ENCODE results near the gene SYTL4.

Gene SYTL4

DNA sequence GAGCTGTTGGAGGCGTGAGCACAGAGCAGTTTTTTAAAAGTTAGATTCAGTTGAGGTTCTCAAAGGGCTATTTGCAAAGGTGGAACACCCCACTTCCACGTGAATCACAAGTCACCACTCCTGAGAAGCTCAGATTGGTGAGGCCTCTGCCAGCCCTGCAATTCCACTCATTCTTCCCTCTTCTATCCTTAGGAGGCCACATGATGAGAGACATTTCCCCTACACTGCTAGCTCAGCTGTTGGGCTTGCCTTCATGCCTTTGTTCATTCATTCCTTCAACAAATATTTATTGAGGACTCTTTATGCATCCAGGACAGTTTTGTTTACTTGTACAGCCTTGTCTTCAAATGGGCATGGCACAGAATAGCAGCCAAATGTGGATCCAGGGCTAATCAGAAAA, 84.2 kb downstream of the SYTL4 start:
- TF ChIP-seq ZNF214 (tag by site-specific recombination; IDR thresholded peaks at IDR 0.05; ENCODE audit: borderline replicate concordance): no peak
- TF ChIP-seq ZNF140 (tag by site-specific recombination; IDR thresholded peaks at IDR 0.05): peak; percentile 69
- no peaks in the 10 kb centered on the region for H3K4me1 ChIP-seq (ENCODE audit: control insufficient read depth, insufficient read depth, low read length)
- H3K36me3 ChIP-seq (ENCODE audit: control insufficient read depth in 2 of 2, insufficient read depth in 1 of 2, low read length in 2 of 2): peaks cover 0 to 3% of the 10 kb centered on the region in 2 experiments; a peak in 1 of 3 replicates
- CTCF ChIA-PET: interaction anchor here (1.1 to 2.2 kb wide), 3 partner anchors 11 to 25 kb away, joined by 3 to 11 read pairs (median 5); partner anchors contain the start of gene TSPAN6
- no peaks in the 10 kb centered on the region for H3K9me3 ChIP-seq (ENCODE audit: control insufficient read depth, insufficient read depth, low read depth, low read length)
- H3K4me3 ChIP-seq (ENCODE audit: low read depth, low read length): no peak overlapping the region
- POLR2A ChIA-PET: no interaction called here
- H3K27ac ChIP-seq (ENCODE audit: extremely low read depth, low read depth, low read length): no peak overlapping the region

DNA sequence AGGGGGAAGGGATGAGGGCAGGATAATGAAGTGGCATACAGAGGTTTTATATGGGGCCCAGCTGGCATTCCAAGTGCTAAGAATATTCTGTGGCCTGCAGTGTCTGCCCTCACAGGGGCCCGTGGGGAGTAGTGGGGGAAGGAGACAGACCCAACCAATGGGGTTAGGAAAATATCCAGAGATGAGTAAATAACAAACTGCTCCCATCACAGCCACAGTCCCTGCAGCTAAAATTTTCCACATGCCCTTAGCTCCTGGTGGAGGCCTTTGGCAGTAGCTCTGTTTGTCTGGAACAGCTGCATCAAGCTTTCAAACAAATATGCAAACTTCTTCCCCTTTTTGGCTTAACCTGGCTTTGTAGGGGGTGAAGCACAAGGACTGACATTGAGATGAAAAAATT, 84.8 kb downstream of the SYTL4 start:
- ChIA-PET CTCF (interaction anchor here (0.7 to 2.2 kb wide), 2 partner anchors 10 to 89 kb away, joined by 3 to 11 read pairs; partner anchors contain the start of gene TSPAN6), POLR2A (no interaction called here)
- no peak overlapping the region for H3K27ac ChIP-seq (ENCODE audit: extremely low read depth, low read depth, low read length)

More for the DNA sequence above, 84.8 kb downstream of the SYTL4 start:
- H3K4me1 ChIP-seq (ENCODE audit: control insufficient read depth, insufficient read depth, low read length): no peaks in the 10 kb centered on the region
- H3K4me3 ChIP-seq (ENCODE audit: low read depth, low read length): no peak overlapping the region
- TF ChIP-seq, protein P1, sequence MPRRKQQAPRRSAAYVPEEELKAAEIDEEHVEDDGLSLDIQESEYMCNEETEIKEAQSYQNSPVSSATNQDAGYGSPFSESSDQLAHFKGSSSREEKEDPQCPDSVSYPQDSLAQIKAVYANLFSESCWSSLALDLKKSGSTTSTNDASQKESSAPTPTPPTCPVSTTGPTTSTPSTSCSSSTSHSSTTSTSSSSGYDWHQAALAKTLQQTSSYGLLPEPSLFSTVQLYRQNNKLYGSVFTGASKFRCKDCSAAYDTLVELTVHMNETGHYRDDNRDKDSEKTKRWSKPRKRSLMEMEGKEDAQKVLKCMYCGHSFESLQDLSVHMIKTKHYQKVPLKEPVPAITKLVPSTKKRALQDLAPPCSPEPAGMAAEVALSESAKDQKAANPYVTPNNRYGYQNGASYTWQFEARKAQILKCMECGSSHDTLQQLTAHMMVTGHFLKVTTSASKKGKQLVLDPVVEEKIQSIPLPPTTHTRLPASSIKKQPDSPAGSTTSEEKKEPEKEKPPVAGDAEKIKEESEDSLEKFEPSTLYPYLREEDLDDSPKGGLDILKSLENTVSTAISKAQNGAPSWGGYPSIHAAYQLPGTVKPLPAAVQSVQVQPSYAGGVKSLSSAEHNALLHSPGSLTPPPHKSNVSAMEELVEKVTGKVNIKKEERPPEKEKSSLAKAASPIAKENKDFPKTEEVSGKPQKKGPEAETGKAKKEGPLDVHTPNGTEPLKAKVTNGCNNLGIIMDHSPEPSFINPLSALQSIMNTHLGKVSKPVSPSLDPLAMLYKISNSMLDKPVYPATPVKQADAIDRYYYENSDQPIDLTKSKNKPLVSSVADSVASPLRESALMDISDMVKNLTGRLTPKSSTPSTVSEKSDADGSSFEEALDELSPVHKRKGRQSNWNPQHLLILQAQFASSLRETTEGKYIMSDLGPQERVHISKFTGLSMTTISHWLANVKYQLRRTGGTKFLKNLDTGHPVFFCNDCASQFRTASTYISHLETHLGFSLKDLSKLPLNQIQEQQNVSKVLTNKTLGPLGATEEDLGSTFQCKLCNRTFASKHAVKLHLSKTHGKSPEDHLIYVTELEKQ (tag by site-specific recombination; IDR thresholded peaks at IDR 0.05; ENCODE audit: borderline replicate concordance): no peak
- no peak for TF ChIP-seq ZNF830 (tag by site-specific recombination; IDR thresholded peaks at IDR 0.05; ENCODE audit: low read depth)
- TF ChIP-seq, protein P2, sequence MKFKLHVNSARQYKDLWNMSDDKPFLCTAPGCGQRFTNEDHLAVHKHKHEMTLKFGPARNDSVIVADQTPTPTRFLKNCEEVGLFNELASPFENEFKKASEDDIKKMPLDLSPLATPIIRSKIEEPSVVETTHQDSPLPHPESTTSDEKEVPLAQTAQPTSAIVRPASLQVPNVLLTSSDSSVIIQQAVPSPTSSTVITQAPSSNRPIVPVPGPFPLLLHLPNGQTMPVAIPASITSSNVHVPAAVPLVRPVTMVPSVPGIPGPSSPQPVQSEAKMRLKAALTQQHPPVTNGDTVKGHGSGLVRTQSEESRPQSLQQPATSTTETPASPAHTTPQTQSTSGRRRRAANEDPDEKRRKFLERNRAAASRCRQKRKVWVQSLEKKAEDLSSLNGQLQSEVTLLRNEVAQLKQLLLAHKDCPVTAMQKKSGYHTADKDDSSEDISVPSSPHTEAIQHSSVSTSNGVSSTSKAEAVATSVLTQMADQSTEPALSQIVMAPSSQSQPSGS (tag by site-specific recombination; IDR thresholded peaks at IDR 0.05; ENCODE audit: low read depth): no peak
- no peak for TF ChIP-seq ZNF514 (tag by site-specific recombination; IDR thresholded peaks at IDR 0.05)
- no peak for TF ChIP-seq ZNF214 (tag by site-specific recombination; IDR thresholded peaks at IDR 0.05; ENCODE audit: borderline replicate concordance)
- no peak for TF ChIP-seq ZNF785 (tag by site-specific recombination; IDR thresholded peaks at IDR 0.05)
- TF ChIP-seq, protein P3, sequence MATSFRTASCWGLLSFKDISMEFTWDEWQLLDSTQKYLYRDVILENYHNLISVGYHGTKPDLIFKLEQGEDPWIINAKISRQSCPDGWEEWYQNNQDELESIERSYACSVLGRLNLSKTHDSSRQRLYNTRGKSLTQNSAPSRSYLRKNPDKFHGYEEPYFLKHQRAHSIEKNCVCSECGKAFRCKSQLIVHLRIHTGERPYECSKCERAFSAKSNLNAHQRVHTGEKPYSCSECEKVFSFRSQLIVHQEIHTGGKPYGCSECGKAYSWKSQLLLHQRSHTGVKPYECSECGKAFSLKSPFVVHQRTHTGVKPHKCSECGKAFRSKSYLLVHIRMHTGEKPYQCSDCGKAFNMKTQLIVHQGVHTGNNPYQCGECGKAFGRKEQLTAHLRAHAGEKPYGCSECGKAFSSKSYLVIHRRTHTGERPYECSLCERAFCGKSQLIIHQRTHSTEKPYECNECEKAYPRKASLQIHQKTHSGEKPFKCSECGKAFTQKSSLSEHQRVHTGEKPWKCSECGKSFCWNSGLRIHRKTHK (tag by site-specific recombination; IDR thresholded peaks at IDR 0.05): no peak
- TF ChIP-seq ZSCAN16 (tag by site-specific recombination; IDR thresholded peaks at IDR 0.05): no peak
- TF ChIP-seq, protein P4, sequence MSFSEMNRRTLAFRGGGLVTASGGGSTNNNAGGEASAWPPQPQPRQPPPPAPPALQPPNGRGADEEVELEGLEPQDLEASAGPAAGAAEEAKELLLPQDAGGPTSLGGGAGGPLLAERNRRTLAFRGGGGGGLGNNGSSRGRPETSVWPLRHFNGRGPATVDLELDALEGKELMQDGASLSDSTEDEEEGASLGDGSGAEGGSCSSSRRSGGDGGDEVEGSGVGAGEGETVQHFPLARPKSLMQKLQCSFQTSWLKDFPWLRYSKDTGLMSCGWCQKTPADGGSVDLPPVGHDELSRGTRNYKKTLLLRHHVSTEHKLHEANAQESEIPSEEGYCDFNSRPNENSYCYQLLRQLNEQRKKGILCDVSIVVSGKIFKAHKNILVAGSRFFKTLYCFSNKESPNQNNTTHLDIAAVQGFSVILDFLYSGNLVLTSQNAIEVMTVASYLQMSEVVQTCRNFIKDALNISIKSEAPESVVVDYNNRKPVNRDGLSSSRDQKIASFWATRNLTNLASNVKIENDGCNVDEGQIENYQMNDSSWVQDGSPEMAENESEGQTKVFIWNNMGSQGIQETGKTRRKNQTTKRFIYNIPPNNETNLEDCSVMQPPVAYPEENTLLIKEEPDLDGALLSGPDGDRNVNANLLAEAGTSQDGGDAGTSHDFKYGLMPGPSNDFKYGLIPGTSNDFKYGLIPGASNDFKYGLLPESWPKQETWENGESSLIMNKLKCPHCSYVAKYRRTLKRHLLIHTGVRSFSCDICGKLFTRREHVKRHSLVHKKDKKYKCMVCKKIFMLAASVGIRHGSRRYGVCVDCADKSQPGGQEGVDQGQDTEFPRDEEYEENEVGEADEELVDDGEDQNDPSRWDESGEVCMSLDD (tag by site-specific recombination; IDR thresholded peaks at IDR 0.05): no peak
- no peak for TF ChIP-seq SP3 (tag by site-specific recombination; IDR thresholded peaks at IDR 0.05)
- TF ChIP-seq ZBTB17 (tag by site-specific recombination; IDR thresholded peaks at IDR 0.05): no peak
- peaks cover 0 to 3% of the 10 kb centered on the region in 2 experiments; a peak in 1 of 3 replicates for H3K36me3 ChIP-seq (ENCODE audit: control insufficient read depth in 2 of 2, insufficient read depth in 1 of 2, low read length in 2 of 2)
- no peaks in the 10 kb centered on the region for H3K9me3 ChIP-seq (ENCODE audit: control insufficient read depth, insufficient read depth, low read depth, low read length)

All from HEK293 (cell line).